Amygdala (tissue), 56 donors: ENCODE results near the gene CACNA1C.

Experiments
- DNase-seq, 56 donors: peaks; one replicate each; lab custom pipeline; 2025; lab: John Stamatoyannopoulos, UW

CACNA1C gene

DNA sequence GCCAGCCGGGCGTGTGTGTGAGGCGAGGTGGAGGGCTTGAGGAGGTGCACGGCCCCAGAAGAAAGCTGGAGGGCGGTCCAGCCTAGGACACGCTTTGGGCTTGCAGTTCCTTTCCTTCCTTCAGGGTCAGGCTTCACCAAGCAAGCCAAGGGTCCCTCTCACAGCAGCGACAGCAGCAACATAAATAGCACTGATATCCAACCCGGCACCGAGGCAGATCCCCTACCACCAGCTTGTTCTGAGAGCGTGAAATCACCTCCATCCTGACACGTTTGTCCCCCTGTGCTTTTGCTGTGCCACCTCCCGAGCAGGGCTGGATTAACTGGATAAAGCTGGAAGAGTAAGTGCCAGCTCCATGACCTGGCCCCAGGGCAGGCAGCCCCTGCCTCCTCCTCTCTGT is 251.4 kb downstream of the CACNA1C start:
- DNase-seq = no peak

DNA sequence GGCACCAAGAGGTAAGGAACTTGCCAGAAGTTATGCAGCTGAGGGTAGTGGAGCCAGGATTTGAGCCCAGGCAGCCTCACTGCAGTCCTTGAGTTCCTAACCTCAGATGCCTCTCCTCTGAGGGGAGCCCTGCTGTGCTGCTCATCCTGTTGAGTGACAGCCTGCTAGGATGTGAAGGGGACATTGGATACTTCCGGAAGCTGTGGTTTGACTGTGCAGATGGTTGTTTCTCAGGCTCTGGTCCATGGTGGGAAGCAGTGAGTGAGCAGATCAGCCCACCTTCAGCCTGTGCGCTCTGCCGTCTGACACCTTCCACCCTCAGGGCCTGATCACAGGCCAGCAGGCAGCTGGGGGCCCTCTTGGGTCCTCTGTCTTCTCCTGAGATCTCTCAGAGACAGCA is 253.2 kb downstream of the CACNA1C start:
- DNase-seq = no peak

DNA sequence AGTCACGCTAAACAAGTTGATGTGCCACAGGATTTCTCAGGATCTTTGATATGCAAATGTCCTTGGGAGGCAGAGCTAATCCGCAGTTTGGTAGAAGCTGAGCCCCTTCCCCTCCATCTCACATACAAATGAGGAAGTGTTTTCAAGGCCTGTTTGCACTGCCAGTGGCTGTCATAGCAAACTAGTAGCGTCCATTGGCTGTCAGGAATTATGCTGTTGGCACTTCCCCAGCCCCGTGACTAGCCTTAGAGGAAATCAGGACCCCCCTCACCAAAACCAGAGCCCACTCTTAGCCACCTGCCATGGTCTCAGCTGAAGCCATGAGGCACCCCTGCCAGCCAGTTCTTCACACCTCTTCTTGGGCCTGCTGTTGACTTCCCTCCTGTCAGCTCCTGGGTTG is 253.9 kb downstream of the CACNA1C start:
- no peak for DNase-seq

DNA sequence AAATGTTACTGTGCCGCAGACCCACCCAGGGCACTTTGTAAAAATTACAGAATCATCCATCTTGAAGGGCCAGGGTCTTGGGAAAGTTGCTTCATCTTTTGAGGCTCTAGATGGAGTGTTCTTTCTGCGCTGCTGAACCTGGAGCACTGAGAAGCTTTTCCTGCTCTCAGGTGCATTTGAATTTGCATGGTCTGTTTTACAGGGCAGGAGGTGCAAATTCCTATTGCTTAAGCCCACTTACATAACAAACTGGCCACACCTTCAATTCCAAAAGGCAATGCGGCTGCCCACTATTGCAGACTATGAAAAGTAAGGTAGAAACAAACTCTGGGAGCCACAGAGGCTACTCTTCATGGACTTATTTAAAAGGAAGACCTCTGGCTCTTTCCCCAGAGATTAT is 254.8 kb downstream of the CACNA1C start:
- DNase-seq = no peak

DNA sequence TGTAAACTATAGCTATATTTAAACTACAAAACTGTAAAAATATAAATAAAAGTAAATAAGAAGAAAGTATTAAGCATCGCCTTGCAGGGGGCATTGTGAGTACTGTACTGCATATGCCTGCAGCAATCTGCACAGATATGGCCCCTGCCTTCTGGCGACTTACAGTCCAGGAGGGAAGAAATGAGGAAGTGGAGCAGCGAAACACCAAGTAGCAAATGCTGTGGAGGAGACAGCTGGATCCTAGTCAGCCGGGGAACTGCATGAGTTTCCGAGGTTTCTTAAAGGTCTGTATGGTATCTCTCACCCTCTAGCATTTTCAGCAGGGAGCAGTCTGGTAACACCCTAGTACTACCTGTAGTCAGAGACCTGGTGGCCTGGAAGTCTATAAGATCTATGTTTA is 256.9 kb downstream of the CACNA1C start:
- DNase-seq = no peak

DNA sequence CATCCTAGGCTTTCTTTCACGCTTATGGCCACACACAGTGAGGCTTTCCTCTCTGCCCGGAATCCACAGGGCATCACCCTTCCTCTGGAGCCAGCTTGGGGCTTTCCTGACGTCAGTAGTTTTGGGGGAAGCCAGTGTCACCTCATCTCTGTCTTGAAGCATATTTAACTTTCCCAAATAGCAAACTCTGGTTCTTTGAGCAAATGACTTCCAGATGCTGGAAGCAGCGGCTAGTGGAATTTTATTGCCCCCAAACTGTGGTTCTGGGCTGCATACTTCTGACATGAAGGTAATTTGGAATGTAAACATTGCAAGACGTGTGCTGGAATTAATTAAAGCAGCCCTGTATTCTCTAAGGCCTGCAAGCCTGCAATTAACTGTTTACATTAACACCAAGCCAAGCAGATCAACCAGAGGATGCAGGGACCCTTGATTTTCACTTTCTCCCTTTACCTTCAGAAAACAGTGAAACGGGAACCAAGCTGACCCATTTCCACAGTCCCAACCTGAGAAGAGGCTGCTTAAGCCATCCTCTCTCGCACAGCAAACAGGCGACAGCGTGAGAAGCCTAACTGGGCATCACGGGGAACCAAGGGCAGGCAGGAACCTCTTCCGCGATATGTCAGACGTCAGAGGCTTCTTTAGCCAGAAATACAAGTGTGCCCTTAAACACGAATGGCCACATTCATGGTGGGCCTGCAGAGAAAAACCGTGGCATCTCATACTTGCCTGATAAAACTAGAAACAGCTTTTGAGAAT is 258.4 kb downstream of the CACNA1C start:
- DNase-seq = no peak

DNA sequence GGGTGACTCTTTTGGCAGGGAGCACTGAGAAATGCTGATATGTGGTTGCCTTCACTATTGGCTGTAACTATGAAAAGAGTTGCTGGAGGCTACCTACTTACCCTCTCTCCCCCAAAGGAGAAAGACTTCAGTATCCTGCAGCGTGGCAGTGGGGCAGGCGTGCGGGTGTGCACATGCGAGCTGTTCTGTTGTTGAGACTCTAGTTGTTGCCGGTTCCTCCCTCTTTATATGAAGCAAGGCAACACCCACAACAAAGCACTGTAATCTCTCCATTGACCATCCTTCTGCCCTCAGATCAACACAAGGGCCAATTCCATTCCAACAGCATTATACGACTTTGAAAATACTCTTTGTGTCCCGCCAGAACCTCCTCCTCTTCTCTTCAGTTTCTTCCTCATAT is 259.4 kb downstream of the CACNA1C start:
- no peak for DNase-seq

DNA sequence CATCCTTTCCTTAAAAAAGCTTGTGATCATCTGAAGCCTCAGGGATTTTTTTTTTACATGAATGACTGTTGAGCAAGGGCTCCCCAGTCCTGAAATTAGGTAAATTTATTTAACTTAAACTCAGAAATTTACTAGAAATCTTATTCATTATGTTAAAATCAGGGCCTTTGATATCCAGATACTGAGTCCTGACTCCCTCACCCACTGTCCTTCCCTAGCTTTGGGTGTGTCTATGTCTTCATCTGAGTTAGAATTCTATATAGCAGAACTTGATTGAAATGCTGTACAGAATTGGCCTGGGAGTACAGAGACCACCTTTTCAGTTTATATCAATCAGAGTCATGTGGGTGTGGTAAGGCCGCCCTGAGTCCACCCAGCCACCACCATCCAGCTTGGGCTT is 260.0 kb downstream of the CACNA1C start:
- no peak for DNase-seq

DNA sequence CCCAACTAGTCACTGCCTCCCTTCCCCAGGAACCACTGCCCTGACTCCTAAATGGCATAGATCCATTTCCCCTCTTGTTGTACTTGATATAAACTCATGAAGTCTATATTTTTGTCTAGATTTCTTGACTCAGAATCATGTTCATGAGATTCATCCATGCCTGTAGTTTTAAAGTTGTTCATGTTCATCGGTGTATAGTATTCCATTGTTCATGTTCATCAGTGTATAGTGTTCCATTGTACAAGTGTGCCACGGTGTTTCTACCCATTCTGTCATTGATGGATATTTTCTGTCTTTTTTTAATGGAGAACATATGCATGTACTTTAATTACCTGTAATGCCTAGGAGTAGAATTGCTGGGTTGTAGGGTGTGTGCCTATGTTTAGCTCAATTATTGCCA is 261.7 kb downstream of the CACNA1C start:
- DNase-seq = no peak

DNA sequence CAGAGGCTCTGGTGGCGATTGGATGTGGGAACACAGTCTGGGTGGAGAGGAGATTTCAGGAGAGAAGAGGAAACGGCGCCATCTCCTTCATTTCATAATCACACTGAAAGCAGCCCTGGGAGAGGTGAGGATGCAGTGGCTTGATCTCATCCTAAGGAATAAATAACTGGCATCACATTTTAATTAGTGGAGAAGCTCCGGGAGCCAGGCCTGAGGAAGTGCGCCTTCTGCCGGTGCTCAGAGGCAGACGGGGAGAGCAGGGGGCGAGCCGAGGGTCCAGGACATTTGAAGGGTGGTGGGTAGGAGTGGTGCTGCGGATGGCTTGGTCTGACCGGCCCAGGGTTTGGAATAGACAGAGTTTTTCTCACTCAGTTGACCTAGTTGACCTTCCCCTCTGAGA is 265.0 kb downstream of the CACNA1C start:
- no peak for DNase-seq

DNA sequence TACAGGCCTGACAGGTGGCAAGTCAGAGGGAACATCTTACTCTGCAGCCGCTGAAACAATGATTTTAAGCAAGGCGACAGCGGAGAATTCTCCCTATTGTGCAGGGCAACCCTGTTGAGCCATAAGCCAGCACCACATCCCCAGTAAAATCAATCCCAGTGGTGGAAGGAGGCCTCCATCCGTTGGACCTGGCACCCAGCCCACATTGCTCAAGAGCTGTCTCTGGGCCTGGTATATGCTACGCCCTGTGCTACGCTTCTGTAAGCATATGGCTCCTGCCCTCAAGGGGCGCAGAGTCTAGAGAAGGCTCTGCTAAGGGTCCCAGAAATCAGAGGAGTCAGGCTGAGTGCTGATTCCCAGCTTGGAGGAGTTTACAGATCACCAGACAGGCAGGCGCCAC is 265.5 kb downstream of the CACNA1C start:
- DNase-seq = no peak

DNA sequence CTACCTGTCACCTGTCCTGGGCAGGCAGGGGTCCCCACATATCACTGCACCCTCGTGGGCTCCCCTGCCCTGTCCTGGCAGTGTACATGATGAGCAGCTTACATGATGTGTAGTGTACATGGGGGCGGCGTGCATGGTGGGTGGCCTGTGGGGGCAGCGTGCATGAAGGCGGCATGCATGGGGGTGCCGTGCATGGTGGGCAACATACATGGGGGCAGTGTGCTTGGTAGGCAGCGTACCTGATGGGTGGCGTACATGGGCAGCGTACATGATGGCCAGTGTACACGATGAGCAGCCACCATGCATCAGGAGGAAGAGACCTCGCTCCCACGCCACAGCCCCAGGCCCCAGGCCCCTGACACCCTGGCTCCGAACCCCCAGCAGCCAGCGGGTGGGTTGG is 266.3 kb downstream of the CACNA1C start:
- no peak for DNase-seq

DNA sequence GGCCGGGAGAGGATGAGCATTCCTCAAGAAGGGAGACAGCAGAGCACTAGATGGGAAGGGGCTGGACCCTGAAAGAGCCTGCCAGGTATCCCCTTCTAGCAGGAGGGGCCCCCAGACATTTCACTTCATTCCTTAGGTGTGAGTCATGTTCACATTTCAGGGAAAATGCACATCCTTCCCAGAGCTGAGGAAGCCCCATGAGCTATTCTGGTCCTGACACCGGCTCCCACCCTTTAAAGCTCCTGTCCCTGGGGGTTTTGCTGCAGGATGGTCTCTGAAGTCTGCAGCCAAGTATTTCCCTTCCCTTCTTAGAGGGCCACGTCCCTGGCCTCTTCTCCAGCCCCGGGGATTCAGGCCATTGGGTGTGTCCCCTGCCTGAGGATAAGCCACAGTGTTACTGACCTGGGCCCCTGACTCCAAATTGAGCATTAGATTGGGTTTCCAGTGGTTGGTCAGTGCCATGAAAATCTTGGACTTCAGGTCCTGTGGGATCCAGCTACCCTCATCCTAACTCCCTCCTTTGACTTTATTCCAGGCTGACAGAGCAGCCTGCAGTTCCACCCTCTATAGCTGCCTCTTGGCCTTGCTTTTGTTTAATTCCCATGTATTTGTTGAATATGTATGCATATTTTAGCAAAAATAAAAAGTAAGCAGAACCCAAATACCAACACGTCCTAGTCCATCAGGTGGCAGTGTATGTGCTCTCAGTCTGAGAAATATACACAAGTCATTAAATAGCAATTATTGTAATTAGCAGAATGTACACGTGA is 267.1 kb downstream of the CACNA1C start:
- DNase-seq = no peak

DNA sequence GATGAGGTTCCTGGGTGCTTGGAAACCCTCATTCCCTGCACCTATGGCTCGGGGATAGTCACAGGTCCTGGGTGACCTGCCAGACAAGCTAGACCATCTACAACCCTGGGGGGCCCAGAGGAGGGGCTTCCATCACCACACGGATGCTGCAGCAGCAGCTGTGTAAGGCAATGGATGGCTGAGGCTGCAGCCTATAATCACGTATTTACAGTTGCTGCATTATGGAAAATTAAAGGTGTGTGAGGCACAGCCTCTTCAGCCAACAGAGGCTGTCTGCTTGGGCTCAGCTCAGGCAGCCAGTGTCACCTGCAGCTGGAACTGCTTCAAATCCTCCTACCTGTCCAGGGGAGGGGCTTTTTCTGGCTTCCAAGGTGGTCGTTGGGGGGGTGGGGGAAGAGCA is 268.1 kb downstream of the CACNA1C start:
- no peak for DNase-seq

DNA sequence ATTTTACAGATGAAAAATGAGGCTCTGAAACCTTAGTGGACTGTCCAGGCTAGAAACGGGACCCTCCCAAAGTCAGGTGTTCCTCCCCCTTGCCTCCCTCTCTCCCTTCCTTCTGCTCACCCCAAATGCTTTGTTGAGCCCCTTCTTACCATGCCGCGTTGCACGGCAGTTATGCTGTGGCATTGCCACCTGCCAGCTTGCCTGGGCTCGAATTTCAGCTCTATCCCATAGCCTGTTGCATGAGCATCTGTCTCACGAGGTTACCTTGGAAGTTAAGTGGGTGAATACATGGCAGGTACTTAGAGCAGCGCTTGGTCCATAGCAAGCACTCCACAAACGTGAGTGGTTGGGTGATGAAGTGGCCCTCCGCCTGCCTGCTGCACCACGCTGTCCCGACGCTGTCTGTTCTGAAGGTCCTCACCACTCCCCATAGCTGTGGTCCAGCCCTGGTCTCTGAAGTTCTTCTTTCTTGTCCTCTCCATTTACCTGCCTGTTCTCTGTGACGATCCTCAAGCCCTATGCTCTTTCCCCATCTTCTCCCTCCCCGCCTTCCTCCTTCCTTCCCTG is 269.9 kb downstream of the CACNA1C start:
- DNase-seq = no peak

DNA sequence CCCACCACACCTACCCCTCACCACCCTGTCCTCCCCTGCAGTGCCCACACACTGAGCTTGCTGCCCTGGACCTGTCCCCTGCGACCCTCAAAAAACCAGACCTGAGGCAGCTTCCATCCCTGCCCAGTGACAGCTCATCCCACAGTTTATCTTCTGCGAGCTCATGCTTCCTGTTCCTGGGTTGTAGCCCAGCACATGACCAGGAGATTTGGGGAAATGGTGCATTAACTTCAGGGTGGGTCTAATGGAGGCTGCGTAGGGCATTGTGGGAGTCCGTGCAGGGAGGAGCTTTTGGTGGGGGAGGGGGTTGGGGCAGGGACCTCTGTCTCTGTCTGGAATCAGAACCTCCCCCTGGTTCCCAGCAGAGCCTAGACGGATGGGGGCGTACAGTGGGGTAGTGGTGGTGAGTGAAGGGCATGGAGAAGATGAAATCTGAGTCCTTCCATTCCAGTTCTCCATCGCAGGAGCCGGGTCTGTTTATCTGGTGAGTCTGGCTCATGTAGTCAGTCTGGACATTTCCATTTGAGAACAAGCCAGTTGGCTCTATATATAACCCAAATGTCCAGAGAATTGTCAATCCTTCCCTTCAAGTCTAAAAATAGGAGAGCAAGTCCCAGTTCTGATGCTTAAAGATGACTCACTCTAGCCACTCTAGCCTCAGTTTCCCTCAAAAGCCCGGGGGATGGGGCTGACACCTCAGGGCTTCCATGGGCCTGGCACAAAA is 270.9 kb downstream of the CACNA1C start:
- no peak for DNase-seq

DNA sequence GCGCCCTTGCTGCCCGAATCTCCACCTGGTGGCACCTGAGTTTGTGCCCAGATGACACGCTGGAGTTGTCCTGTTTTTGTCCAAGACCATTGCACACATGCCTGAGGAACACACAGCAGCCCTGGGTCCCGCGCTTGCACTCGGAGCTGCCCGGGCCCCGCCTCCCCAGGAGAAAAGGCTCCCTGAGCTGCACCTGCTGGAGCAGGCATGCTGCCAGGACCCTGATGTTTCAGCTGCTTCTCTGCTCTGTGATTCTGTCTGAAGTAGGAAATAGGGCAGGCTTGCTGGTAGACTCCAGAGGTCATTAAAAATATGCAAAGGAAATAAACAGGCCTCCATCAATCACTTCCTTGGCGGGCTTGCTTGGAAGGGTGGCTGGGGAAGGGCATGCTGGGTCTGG is 271.6 kb downstream of the CACNA1C start:
- DNase-seq = peak in 6 of 56 donors; percentile 6 to 26 (median 10)

DNA sequence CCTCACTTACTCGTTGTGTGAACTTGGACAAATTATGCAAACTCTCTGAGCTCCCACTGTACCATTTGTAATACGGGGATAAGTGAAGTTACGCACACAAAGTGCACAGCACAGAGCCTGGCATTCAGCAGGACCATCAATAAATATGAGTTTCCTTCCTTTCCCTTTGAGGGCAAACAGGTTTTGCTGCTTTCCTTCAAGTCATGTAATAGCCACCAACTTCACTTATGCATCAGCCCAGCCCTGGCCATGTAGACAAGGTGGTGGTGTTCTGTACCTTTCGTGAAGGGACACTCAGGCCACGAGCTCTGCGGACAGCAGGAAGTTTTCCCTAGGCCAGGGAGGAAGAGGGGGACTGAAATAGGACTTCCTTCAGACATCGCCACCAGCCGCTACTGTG is 272.7 kb downstream of the CACNA1C start:
- DNase-seq = no peak

DNA sequence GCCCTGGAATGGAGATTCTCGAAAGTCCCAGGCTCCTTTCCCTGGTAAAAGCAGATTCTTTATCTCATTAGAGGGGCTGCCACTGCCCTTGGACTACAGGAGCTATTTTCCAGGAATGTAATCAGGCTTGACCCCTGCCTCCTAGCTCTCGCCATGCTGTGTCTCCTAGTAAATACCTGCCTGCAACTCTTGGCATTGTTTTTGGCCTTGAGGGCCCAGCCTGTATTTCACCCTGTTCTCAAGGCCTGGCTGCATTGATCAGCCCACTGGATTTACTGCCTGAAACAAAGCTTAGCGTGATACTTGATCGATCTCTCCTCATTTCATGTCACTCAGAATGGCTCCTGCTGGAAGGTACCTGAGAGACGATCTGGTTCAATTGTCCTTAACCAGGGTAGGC is 273.7 kb downstream of the CACNA1C start:
- DNase-seq = no peak

DNA sequence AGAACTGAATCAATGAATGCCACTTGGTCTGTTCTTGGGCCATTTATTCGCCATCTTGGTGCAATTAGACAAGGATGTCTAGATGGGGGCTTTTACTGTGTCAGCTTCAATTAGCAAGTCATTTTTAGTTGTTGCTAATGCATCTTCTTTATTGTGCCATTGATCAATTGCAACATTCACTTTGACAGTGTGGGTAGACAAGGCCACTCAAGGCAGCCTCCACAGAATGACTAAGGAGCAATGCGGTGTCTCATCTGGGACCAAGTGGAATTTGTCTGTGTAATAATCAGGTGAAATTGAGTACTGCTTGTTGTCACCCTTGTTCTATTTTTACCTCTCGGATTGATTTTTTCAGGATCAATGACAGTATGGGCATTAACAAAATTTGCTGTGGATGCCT is 275.9 kb downstream of the CACNA1C start:
- DNase-seq = no peak

DNA sequence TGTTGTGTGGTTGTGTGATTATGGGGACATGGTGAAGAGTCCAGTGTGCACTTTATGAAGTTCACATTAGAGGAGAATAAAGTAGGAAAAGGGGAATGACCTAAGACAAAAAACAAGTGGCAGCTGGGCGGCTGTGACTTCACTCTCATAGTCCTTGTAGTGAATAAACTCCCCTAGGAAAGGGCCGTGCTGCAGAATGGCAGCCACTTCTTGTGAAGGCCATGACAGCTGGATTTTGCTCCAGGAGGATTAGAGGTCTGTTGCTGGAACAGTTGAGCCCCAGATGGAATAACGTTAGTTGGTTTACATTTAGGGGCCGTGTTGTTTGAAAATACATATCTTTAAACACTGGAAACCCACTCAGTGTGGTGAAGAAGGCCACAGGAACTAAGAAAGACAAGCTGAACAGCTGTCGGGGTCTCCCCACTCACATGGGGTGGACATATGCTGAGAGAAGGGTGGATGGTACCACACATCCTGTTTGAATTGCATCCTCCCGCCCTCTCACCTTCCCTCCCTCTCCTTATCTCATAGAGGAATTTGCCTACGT is 276.9 kb downstream of the CACNA1C start:
- DNase-seq = no peak
